ENCODE results near the gene FGGY. TPM values are rescaled to one million over a fixed set of nuclear protein-coding genes. Genes with fewer than 3 reads are reported as not detected.

FGGY gene
- total RNA-seq, 1 donor from 2014 or later = 32.5 TPM

GRCh38 chr1:59703918-59704378, 407.1 kb downstream of the FGGY start:
- Histone ChIP-seq H3K27ac (no peak overlapping the region), H3K9me3 (ENCODE audit: low read depth) (no peaks in the 10 kb centered on the region), H3K79me2 (ENCODE audit: low read depth) (no peaks in the 10 kb centered on the region), H3K36me3 (no peaks in the 10 kb centered on the region), H3K4me2 (no peak overlapping the region), H3K4me1 (peaks cover 2% of the 10 kb centered on the region), H4K20me1 (ENCODE audit: low read depth) (no peaks in the 10 kb centered on the region), H2AFZ (replicated peaks) (no peak overlapping the region), H3F3A (ENCODE audit: low read depth) (no peaks in the 10 kb centered on the region), H3K27me3 (no peaks in the 10 kb centered on the region), H3K4me3 (no peak overlapping the region), H3K9ac (no peak overlapping the region)
- no peak for DNase-seq (ENCODE audit: low spot score)
- Mint-ChIP-seq H3K27me3 (ENCODE audit: insufficient read depth, low read depth) (peaks cover under 1% of the 10 kb centered on the region), H3K4me3 (no peak overlapping the region), H3K4me1 (peaks cover 17% of the 10 kb centered on the region), H3K9me3 (no peaks in the 10 kb centered on the region), H3K36me3 (no peaks in the 10 kb centered on the region), H3K27ac (no peak overlapping the region)
- TF ChIP-seq EZH2phosphoT487 (IDR thresholded peaks at IDR 0.05) = no peak
- no peak for TF ChIP-seq CTCF (IDR thresholded peaks at IDR 0.05)
- no peak for TF ChIP-seq EZH2 (IDR thresholded peaks at IDR 0.05)

- no peaks in the 10 kb centered on the region for H3K36me3 ChIP-seq
- H2AFZ ChIP-seq (replicated peaks) = no peak overlapping the region
- no peaks in the 10 kb centered on the region for H3K79me2 ChIP-seq (ENCODE audit: low read depth)
- H4K20me1 ChIP-seq (ENCODE audit: low read depth) = no peaks in the 10 kb centered on the region
- no peaks in the 10 kb centered on the region for H3K4me1 ChIP-seq
- Mint-ChIP-seq H3K27me3 (ENCODE audit: insufficient read depth, low read depth) (peaks cover 2% of the 10 kb centered on the region), H3K9me3 (peaks cover 3% of the 10 kb centered on the region), H3K4me3 (no peak overlapping the region), H3K27ac (no peak overlapping the region), H3K4me1 (peaks cover 13% of the 10 kb centered on the region), H3K36me3 (no peaks in the 10 kb centered on the region)
- no peaks in the 10 kb centered on the region for H3K27me3 ChIP-seq
- H3F3A ChIP-seq (ENCODE audit: low read depth) = no peaks in the 10 kb centered on the region
- H3K9me3 ChIP-seq (ENCODE audit: low read depth) = no peaks in the 10 kb centered on the region
- no peak overlapping the region for H3K4me2 ChIP-seq
- no peak for DNase-seq (ENCODE audit: low spot score)
- H3K4me3 ChIP-seq = no peak overlapping the region
- H3K9ac ChIP-seq = no peak overlapping the region
- TF ChIP-seq EZH2 (IDR thresholded peaks at IDR 0.05) (no peak), EZH2phosphoT487 (IDR thresholded peaks at IDR 0.05) (no peak), CTCF (IDR thresholded peaks at IDR 0.05) (no peak)
- no peak overlapping the region for H3K27ac ChIP-seq
Observed at GRCh38 chr1:59704716-59705115, 407.8 kb downstream of the FGGY start.

- H3K4me1 ChIP-seq = no peaks in the 10 kb centered on the region
- no peak for TF ChIP-seq CTCF (IDR thresholded peaks at IDR 0.05)
- TF ChIP-seq EZH2phosphoT487 (IDR thresholded peaks at IDR 0.05) = no peak
- no peak for TF ChIP-seq EZH2 (IDR thresholded peaks at IDR 0.05)
Observed at GRCh38 chr1:59705466-59706302, 408.8 kb downstream of the FGGY start.

More at GRCh38 chr1:59705466-59706302, 408.8 kb downstream of the FGGY start:
- no peaks in the 10 kb centered on the region for H3K9me3 ChIP-seq (ENCODE audit: low read depth)
- H3K27ac ChIP-seq = no peak overlapping the region
- peaks cover 2% of the 10 kb centered on the region for H3K27me3 Mint-ChIP-seq (ENCODE audit: insufficient read depth, low read depth)
- H3K9me3 Mint-ChIP-seq = peaks cover 6% of the 10 kb centered on the region
- H3K27ac Mint-ChIP-seq = no peak overlapping the region
- H3K9ac ChIP-seq = no peak overlapping the region
- no peaks in the 10 kb centered on the region for H4K20me1 ChIP-seq (ENCODE audit: low read depth)
- H3F3A ChIP-seq (ENCODE audit: low read depth) = no peaks in the 10 kb centered on the region
- no peak for DNase-seq (ENCODE audit: low spot score)
- peaks cover 13% of the 10 kb centered on the region for H3K4me1 Mint-ChIP-seq
- H3K36me3 Mint-ChIP-seq = no peaks in the 10 kb centered on the region
- no peaks in the 10 kb centered on the region for H3K27me3 ChIP-seq
- H3K36me3 ChIP-seq = no peaks in the 10 kb centered on the region
- no peak overlapping the region for H3K4me3 Mint-ChIP-seq
- H3K4me2 ChIP-seq = no peak overlapping the region
- H3K4me3 ChIP-seq = no peak overlapping the region
- no peaks in the 10 kb centered on the region for H3K79me2 ChIP-seq (ENCODE audit: low read depth)
- H2AFZ ChIP-seq (replicated peaks) = no peak overlapping the region

Measured in neural progenitor cell (in vitro differentiated cells).